ENCODE results near the gene RPL11.

DNA sequence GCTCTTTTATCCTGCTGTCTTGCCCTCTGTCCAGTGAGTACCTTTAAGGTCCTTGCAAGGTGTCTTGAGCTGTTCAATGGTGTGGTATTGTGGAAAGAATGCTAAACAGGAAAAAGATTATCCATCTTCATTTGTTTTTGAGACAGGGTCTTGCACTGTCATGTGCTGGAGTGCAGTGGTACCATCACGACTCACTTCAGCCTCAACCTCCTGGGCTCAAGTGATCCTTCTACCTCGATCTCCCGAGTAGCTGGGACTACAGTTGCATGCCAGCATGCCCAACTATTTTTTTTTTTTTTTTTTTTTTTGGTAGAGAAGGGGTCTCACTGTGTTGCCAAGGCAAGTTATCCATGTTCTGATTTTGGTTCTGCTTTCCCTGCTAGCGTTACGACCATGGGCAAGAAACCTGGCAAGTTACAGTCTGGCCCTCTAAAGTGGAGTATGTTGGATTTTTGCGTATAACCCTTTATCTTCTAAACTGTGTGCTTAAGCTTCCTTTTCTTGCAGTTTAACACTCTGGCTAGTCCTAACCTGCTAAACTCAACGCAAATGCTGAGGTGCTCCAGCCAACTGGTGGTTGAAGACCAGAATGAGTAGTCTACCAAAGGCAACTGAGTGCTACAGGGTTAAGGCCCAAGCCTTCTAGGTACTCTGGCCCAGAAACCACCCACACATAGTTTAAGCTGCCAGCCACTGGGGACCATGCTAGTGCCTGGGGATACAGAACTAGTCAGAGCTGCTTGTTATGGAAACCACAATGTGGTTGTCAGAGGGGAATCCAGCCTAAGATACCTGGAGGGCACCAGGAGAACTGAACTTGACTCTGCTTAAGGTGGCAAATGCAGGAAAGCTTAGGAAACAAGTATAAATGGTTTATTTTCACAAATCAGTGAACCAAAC, 7.9 kb downstream of the RPL11 start:
- TF ChIP-seq, protein P1, sequence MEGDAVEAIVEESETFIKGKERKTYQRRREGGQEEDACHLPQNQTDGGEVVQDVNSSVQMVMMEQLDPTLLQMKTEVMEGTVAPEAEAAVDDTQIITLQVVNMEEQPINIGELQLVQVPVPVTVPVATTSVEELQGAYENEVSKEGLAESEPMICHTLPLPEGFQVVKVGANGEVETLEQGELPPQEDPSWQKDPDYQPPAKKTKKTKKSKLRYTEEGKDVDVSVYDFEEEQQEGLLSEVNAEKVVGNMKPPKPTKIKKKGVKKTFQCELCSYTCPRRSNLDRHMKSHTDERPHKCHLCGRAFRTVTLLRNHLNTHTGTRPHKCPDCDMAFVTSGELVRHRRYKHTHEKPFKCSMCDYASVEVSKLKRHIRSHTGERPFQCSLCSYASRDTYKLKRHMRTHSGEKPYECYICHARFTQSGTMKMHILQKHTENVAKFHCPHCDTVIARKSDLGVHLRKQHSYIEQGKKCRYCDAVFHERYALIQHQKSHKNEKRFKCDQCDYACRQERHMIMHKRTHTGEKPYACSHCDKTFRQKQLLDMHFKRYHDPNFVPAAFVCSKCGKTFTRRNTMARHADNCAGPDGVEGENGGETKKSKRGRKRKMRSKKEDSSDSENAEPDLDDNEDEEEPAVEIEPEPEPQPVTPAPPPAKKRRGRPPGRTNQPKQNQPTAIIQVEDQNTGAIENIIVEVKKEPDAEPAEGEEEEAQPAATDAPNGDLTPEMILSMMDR (conservative IDR thresholded peaks at IDR 0.05; ENCODE audit: low read depth, low read length) = no peak
- TF ChIP-seq EZH2 (IDR thresholded peaks at IDR 0.05; ENCODE audit: borderline replicate concordance, low read depth, low read length, poor library complexity, severe bottlenecking) = no peak
